Heart left ventricle (tissue), 13 donors: ENCODE results near the gene IGF2R.

ENCODE experiments used
- CTCF ChIP-seq, 12 donors: fragments of 200-600 bp; sonication (generic) in 4 of 12; IDR thresholded peaks; one replicate each; pipeline versions ENCODE4 v1.5.0 to v1.8.0; 2018 to 2022; ENCODE audit warnings: antibody characterized with exemption in 12 of 12, mild to moderate bottlenecking in 5 of 12
- POLR2A ChIP-seq, 2 donors: fragments of 450-650 bp; IDR thresholded peaks; one replicate each; pipeline ENCODE4 v1.6.1; 2017; ENCODE audit warnings: antibody characterized with exemption in 2 of 2, mild to moderate bottlenecking in 2 of 2, moderate library complexity in 2 of 2
- donor health status: ischemic (EF 13 %, LVEDD 7.1; RV severe dilation, severe dysfunction).
- donor health status: DM: no; HTN: yes; CAD: no.
- donor health status: DM: no; HTN: no; CAD: no.
- donor health status: ischemic (EF 25% LVEDD 6.9; RV normal size, moderate dysfunction).
- donor health status: ischemic (EF 25% LVEDD 5.7; RV mildly dilated, moderate dysfunction).
- donor health status: ischemic (EF 35%, LVEDD 5.7; RV mildly dilated, moderate dysfunction).
- donor health status: nonischemic (EF 11% LVEDD 7.7; RV severe dilation, severe dysfunction).
- donor health status: DM: yes; HTN: yes; CAD: no.
- donor health status: PGD.
- donor health status: ischemic (EF 29% LVEDD 5.4; RV normal size, mild dysfunction).
- donor health status: nonischemic (EF 23%, LVEDD 6.1; RV moderate dilation, normal function).

GRCh38 chr6:159972506-159973268, 3.8 kb downstream of the IGF2R start:
- no peak for TF ChIP-seq CTCF (IDR thresholded peaks at IDR 0.05)
- TF ChIP-seq POLR2A (IDR thresholded peaks at IDR 0.05): no peak
